ENCODE measurements around the gene PPFIA4. TPM values are rescaled to one million over a fixed set of nuclear protein-coding genes. Genes with fewer than 3 reads are reported as not detected.

Gene PPFIA4
- total and polyA plus RNA-seq, 12 donors, result 8.1 to 60.6 (median 29.9) TPM

DNA sequence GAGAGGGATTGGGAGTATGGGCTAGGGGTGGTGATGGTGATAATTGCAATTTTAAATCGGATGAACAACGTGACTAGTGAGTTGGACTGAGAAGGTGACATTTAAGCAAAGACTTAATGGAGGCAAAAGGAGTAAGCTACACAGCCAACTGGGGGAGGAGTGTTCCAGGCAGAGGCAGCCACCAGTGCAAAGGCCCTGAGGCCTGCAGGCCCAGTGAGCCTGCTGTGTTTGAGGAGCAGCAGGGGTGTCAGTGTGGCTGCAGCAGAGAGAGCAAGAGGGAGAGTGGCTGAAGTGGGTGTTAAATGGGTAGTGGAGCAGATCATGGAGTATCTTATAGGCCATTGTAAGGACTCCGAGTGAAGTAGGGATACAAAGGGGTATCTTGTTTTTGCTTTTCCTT is 40.7 kb downstream of the PPFIA4 start:
- TF ChIP-seq, protein P1, sequence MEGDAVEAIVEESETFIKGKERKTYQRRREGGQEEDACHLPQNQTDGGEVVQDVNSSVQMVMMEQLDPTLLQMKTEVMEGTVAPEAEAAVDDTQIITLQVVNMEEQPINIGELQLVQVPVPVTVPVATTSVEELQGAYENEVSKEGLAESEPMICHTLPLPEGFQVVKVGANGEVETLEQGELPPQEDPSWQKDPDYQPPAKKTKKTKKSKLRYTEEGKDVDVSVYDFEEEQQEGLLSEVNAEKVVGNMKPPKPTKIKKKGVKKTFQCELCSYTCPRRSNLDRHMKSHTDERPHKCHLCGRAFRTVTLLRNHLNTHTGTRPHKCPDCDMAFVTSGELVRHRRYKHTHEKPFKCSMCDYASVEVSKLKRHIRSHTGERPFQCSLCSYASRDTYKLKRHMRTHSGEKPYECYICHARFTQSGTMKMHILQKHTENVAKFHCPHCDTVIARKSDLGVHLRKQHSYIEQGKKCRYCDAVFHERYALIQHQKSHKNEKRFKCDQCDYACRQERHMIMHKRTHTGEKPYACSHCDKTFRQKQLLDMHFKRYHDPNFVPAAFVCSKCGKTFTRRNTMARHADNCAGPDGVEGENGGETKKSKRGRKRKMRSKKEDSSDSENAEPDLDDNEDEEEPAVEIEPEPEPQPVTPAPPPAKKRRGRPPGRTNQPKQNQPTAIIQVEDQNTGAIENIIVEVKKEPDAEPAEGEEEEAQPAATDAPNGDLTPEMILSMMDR (IDR thresholded peaks at IDR 0.05), result no peak
- intact Hi-C loops (cut with DNase I), result no loop called here
- Histone ChIP-seq H3K27ac (peak overlapping the region in 5 of 10 donors; percentile 31 to 89 (median 86)), H3K27me3 (no peaks in the 10 kb centered on the region), H3K4me1 (peaks cover 19 to 65% (median 43%) of the 10 kb centered on the region in 9 donors), H3K4me3 (no peak overlapping the region), H3K9me3 (no peaks in the 10 kb centered on the region), H3K36me3 (peaks cover 0 to 20% (median 0%) of the 10 kb centered on the region in 9 donors)
- DNase-seq (no peak), ATAC-seq (no peak)
- WGBS, 2 donors, result 94 to 97% methylated on average over 3 of the region's 3 CpGs

DNA sequence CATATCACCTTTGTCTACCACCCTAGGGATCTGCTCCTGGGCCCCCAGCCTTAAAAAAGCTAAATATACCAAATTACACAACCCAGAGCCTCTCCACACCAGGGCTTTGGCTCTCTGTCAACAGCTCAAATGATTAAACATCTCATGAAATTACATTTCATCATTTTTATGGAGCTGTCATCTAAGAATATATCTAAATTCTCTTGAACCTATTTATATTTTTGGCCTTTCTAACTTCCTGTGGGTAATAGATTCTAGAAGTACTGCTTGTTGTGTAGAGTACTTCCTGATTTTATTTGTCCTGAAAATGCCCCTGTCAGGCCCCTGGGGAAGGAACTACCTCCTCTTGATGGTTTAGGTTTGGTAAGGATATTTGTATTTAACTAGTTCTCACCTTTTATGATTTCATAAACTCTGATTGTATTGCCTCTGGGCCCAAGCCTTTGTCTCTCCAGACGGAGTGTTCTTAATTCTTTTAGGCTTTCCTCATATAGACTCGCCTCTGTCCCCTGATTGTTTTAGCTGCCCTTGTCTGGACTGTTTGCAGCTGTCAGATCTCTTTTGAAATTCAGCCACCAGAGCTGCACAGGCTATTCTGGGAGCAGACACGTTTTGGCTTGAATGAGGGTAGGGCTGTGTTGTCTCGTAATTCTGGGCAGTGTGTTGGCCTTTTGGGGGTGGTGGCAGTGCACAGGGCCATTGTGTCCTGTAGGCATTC is 42.9 kb downstream of the PPFIA4 start:
- 1 to 5% methylated on average over 4 of the region's 4 CpGs for WGBS, 2 donors
- Histone ChIP-seq H3K27ac (peak overlapping the region; percentile 59 to 89 (median 86)), H3K4me3 (no peak overlapping the region), H3K9me3 (no peaks in the 10 kb centered on the region), H3K36me3 (peaks cover 0 to 9% (median 0%) of the 10 kb centered on the region in 9 donors), H3K27me3 (peaks cover 0 to 6% (median 0%) of the 10 kb centered on the region in 7 donors), H3K4me1 (peaks cover 19 to 87% (median 47%) of the 10 kb centered on the region in 9 donors)
- TF ChIP-seq, protein P1 (IDR thresholded peaks at IDR 0.05), result no peak
- peak; percentile 90 to 96 (median 92) for ATAC-seq
- DNase-seq, result peak in 1 of 2 donors; percentile 68
- intact Hi-C loops (cut with DNase I), result no loop called here

DNA sequence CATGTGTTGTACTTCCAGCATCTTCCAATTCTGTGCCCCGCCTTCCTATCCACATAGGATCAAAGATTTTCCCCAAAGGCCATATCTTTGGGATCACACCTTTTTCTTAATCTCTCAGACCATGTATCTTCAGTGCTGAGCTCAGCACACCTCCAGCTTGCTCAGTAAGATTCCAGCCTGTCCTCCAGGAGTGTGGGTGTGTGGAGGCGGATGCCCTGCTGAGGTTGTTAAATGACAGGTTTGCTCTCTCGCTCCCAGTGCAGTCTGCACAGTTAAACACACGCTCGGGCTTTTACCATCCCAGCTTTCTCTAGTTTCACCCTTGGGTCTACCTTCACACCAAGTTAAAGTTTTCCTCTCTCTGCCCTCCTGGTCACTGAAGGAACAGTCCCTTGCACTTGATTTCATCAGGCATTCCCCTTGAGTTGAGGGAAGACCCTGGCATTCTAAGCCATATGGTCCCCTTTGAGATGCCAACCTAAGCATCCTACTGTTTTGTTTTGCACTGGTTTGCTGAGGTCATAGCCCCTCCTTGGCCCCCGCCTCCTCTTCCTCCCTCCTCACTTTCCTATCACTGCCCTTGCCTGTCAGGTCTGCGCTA is 45.8 kb downstream of the PPFIA4 start:
- no peak overlapping the region for H3K27ac ChIP-seq
- intact Hi-C loops (cut with DNase I), result no loop called here
- H3K27me3 ChIP-seq, result peaks cover 0 to 35% (median 15%) of the 10 kb centered on the region in 7 donors
- H3K4me3 ChIP-seq, result no peak overlapping the region
- no peaks in the 10 kb centered on the region for H3K9me3 ChIP-seq
- TF ChIP-seq, protein P1 (IDR thresholded peaks at IDR 0.05), result no peak
- 91 to 95% methylated on average over 7 of the region's 7 CpGs for WGBS, 2 donors
- H3K4me1 ChIP-seq, result peaks cover 19 to 87% (median 48%) of the 10 kb centered on the region in 9 donors
- DNase-seq, result no peak
- no peak for ATAC-seq
- peaks cover 0 to 9% (median 0%) of the 10 kb centered on the region in 9 donors for H3K36me3 ChIP-seq

DNA sequence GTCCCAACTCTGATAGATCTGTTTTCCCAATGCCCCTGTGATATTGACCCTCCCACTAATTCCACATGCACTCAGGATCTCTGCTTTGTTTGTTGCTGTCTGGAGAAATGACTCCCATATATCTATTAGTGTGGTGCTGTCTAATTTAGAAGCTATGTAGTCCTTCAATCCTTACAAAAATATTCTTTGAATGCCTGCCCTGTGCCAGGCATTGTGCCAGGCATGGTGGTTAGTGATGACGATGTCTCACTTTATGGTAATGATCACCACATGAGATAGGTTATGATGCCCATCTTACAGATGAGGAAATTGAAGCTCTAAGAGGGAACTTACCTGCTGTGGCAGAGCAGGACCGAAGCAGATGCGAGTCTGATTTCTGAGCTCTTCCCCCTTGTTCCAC is 46.6 kb downstream of the PPFIA4 start:
- ATAC-seq (peak in 1 of 8 donors; percentile 13), DNase-seq (no peak)
- Histone ChIP-seq H3K27me3 (peaks cover 0 to 39% (median 15%) of the 10 kb centered on the region in 7 donors), H3K4me1 (peaks cover 18 to 79% (median 42%) of the 10 kb centered on the region in 9 donors), H3K9me3 (no peaks in the 10 kb centered on the region), H3K36me3 (peaks cover 0 to 9% (median 0%) of the 10 kb centered on the region in 9 donors), H3K4me3 (no peak overlapping the region), H3K27ac (no peak overlapping the region)
- 81 to 82% methylated on average over 3 of the region's 3 CpGs for WGBS, 2 donors
- TF ChIP-seq, protein P1 (IDR thresholded peaks at IDR 0.05), result no peak
- intact Hi-C loops (cut with DNase I), result no loop called here
